Cardiac muscle cell (in vitro differentiated cells and primary cell): Measurements from ENCODE around the gene XXYLT1. TPM values are rescaled to one million over a fixed set of nuclear protein-coding genes. Genes with fewer than 3 reads are reported as not detected.

Source experiments
- DNase-seq, 2 donors: peaks; one replicate each; pipeline versions ENCODE4 v3.0.0 to v3.0.0-alpha.2; 2010 to 2017; ENCODE audit warnings: low read depth in 1 of 2, low spot score in 1 of 2
- H3K27ac ChIP-seq: fragments of 200-600 bp; sonication (generic); 2 replicates; pipeline ENCODE4 v1.5.1; 2016
- H3K27me3 ChIP-seq: fragments of 200-600 bp; sonication (generic); 2 replicates; pipeline ENCODE4 v1.6.0; 2016; ENCODE audit warnings: control low read depth
- H3K36me3 ChIP-seq: fragments of 200-600 bp; sonication (generic); 2 replicates; pipeline ENCODE4 v1.5.1; 2016; ENCODE audit warnings: control low read depth
- H3K4me1 ChIP-seq: fragments of 200-600 bp; sonication (generic); 2 replicates; pipeline ENCODE4 v1.8.1; 2017; ENCODE audit warnings: low read depth, mild to moderate bottlenecking, mixed run types
- H3K4me3 ChIP-seq: fragments of 200-600 bp; sonication (generic); 2 replicates; pipeline ENCODE4 v1.5.1; 2016; ENCODE audit warnings: mild to moderate bottlenecking
- H3K9me3 ChIP-seq: fragments of 200-600 bp; sonication (generic); 2 replicates; pipeline ENCODE4 v1.5.1; 2017; ENCODE audit warnings: low read depth, mild to moderate bottlenecking, control low read depth
- polyA plus RNA-seq: library from polyadenylated mRNA; unstranded; fragments of >200 nt; fragmentation: Nextera tagmentation; extraction: Ambion mirVana; gene quantifications from 2 replicates; pipeline ENCODE4 v1.2.1, GENCODE V29; 2016
- total RNA-seq: library from RNA; depleted of rRNA; stranded (reverse); fragments of >200 nt; gene quantifications from 2 replicates; pipeline ENCODE4 v1.2.3, GENCODE V29; 2016
- TF ChIP-seq, protein P1 (sequence below): IDR thresholded peaks from 2 replicates; pipeline ENCODE4 v1.5.1; 2012; ENCODE audit warnings: low read depth, mild to moderate bottlenecking, low read length

XXYLT1 gene
- total and polyA plus RNA-seq, 2 experiments from 2014 or later: 52.5 to 62.2 TPM

DNA sequence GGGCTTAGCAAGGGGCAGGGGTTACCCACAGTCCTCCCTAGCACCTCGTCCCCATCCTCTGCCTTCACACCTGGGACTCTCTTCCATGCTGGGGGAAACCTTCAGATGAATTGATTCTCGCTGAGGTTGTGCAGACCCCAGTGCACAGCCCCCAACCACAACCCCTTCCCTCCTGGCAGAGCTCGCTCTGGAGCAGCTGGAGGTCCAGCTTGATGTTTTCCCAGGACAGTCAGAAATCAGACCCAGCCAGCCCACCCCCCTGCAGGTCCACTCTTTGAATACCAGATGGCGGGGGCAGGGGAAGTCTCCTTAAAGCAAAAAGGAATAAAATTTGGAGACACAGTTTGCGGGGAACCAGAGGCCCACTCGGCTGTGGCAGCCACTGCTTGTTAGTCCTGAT lies 234.4 kb downstream of the XXYLT1 start:
- Histone ChIP-seq H3K4me1 (peaks cover 15% of the 10 kb centered on the region), H3K27me3 (no peaks in the 10 kb centered on the region), H3K27ac (no peak overlapping the region), H3K4me3 (no peak overlapping the region), H3K36me3 (no peaks in the 10 kb centered on the region), H3K9me3 (no peaks in the 10 kb centered on the region)
- TF ChIP-seq, protein P1, sequence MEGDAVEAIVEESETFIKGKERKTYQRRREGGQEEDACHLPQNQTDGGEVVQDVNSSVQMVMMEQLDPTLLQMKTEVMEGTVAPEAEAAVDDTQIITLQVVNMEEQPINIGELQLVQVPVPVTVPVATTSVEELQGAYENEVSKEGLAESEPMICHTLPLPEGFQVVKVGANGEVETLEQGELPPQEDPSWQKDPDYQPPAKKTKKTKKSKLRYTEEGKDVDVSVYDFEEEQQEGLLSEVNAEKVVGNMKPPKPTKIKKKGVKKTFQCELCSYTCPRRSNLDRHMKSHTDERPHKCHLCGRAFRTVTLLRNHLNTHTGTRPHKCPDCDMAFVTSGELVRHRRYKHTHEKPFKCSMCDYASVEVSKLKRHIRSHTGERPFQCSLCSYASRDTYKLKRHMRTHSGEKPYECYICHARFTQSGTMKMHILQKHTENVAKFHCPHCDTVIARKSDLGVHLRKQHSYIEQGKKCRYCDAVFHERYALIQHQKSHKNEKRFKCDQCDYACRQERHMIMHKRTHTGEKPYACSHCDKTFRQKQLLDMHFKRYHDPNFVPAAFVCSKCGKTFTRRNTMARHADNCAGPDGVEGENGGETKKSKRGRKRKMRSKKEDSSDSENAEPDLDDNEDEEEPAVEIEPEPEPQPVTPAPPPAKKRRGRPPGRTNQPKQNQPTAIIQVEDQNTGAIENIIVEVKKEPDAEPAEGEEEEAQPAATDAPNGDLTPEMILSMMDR: no peak
- DNase-seq: no peak

DNA sequence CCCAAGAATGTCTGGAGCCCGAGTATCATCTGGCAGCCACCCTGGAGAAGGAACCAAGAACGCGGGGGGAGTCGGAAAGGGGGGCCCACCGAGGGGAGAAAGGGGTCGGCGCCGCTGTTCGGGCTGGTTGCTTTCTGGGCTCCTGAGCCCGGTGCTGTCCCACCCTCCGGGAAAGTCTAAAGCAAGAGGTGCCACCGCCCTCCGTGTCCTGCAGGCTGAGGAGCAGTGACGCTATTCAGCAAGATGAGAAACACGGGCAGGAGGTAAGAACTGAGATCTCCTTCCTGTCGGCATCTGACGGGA lies 234.8 kb downstream of the XXYLT1 start:
- H3K4me3 ChIP-seq: no peak overlapping the region
- H3K27me3 ChIP-seq: no peaks in the 10 kb centered on the region
- no peaks in the 10 kb centered on the region for H3K9me3 ChIP-seq
- TF ChIP-seq, protein P1: no peak
- DNase-seq: no peak
- no peak overlapping the region for H3K27ac ChIP-seq
- no peaks in the 10 kb centered on the region for H3K36me3 ChIP-seq
- H3K4me1 ChIP-seq: peaks cover 15% of the 10 kb centered on the region

GRCh38 chr3:195035345-195036202 lies 235.4 kb downstream of the XXYLT1 start:
- DNase-seq: no peak
- Histone ChIP-seq H3K27ac (no peak overlapping the region), H3K27me3 (no peaks in the 10 kb centered on the region), H3K4me1 (peaks cover 15% of the 10 kb centered on the region), H3K36me3 (no peaks in the 10 kb centered on the region), H3K4me3 (no peak overlapping the region), H3K9me3 (no peaks in the 10 kb centered on the region)
- TF ChIP-seq, protein P1: peak; percentile 27

GRCh38 chr3:195034541-195034940 lies 236.4 kb downstream of the XXYLT1 start:
- no peak overlapping the region for H3K27ac ChIP-seq
- H3K27me3 ChIP-seq: no peaks in the 10 kb centered on the region
- TF ChIP-seq, protein P1: no peak
- H3K9me3 ChIP-seq: no peaks in the 10 kb centered on the region
- no peak overlapping the region for H3K4me3 ChIP-seq
- H3K36me3 ChIP-seq: no peaks in the 10 kb centered on the region
- DNase-seq: no peak
- peaks cover 15% of the 10 kb centered on the region for H3K4me1 ChIP-seq

DNA sequence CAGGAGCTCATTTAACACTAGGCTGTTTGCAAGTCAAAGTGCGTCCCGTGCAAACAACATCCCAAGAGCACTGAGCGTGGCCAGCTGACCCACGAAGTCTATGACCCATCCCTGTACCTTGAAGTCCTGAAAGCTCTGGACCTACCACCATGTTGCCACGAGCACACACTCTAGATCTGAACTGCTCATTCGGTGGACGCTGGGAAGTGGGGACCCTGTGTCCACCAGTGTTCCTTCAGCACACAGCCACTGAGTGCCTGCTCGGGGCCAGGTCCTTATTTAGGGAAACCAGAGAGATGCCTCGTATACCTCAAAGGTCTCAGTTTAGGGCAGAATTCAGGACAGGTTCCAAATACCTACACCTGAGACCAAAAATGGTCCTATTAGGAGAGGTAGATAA lies 236.9 kb downstream of the XXYLT1 start:
- H3K27me3 ChIP-seq: no peaks in the 10 kb centered on the region
- TF ChIP-seq, protein P1: no peak

More for the DNA sequence above, 236.9 kb downstream of the XXYLT1 start:
- Histone ChIP-seq H3K27ac (no peak overlapping the region), H3K4me1 (peaks cover 15% of the 10 kb centered on the region), H3K4me3 (no peak overlapping the region), H3K36me3 (no peaks in the 10 kb centered on the region), H3K9me3 (no peaks in the 10 kb centered on the region)
- no peak for DNase-seq
